HG03045 (cell line): ENCODE measurements around the gene CCDC69.
A peak's percentile ranks its signal among the peaks of the same experiment; 100 is the strongest.
"Not testable (repeated sequence)": the region's sequence is repeated elsewhere in the genome, so short reads cannot be mapped to it uniquely, and the experiment has no call there.

Source experiments
- ATAC-seq: cut with Tn5 transposase; IDR thresholded peaks from one replicate; pipeline ENCODE4 v1.9.1; 2021; ENCODE audit warnings: mild to moderate bottlenecking, moderate library complexity; ENCODE audit not compliant: unreplicated experiment

CCDC69 gene

GRCh38 chr5:151223447-151224264 is at the start of gene CCDC69:
TSS of gene CCDC69 (minus strand) at chr5:151224092. CDS start at chr5:151223970, 122 bp downstream.
- ATAC-seq = peak; percentile 81

GRCh38 chr5:151271336-151271735 is 47.4 kb upstream of the CCDC69 start:
- no peak for ATAC-seq

- ATAC-seq = peak; percentile 91
These were observed 46.7 kb upstream of the CCDC69 start for GRCh38 chr5:151270599-151270998.

DNA sequence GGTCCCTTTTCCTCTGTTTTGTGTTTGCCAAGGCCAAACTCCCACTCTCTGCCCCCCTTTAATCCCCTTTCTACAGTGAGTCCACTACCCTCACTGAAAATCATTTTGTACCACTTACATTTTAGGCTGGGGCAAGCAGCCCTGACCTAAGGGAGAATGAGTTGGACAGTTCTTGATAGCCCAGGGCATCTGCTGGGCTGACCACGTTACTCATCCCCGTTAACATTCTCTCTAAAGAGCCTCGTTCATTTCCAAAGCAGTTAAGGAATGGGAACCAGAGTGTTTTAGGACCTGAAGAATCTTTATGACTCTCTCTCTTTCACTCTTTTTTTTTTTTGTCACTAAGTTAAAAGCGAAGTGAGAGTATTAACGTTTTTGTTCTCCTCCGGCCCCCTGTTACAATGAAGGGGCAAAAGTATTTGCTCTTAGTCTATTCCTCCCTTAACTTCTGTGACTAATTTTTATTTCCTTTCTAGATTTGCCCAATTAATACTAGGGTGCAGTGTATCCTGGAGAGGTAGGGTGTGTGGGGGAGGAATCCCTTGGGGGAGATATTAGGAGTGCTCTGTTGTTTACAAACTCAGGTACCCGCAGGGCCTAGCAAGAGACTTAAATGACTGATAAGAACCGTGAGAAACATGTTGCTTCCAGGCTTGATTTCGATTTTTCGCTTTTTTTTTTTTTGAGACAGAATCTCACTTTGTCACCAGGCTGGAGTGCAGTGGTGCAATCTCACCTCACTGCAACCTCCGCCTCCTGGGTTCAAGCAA is 43.8 kb upstream of the CCDC69 start:
- no peak for ATAC-seq

DNA sequence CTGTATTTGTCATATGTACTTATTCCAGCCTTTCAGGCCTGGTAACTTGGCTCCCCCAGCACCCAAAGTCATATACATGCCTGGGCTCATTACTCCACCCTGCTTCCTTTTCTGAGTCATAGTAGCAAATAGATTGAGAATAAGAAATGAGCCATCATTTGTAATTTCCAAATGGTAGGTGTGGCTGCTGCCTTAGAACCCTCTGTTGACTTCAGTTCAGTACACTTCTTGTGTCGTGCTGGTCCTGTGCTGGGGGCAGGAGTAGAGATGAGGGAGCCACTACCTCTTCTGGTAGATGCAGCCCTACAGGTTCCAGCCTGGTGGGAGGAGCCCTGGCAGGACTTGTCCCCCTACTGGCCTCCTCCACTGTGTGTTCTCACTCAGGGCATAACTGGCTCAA is 40.2 kb upstream of the CCDC69 start:
- ATAC-seq = no peak

DNA sequence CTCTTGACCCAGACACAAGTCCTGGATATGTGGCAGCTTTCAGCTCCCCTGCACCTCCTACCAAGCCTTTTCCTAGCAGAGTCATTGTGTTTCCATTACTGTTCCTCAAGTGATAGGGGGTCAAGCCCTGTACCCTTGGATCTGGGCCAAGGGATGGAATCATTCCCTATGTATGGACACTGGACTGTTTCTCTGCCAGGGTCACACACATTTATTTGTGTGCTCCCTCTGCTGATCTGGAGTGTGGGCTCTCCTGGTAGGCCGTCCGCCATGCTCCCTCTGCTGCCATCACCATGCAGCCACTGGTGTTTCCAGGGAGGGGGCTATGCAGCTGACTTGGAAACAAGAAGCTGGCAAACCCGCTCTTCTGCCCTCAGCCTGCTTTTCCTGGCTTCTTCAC is 38.6 kb upstream of the CCDC69 start:
- no peak for ATAC-seq

- no peak for ATAC-seq
These were observed 36.0 kb upstream of the CCDC69 start for GRCh38 chr5:151259931-151260330.

- ATAC-seq = no peak
These were observed 34.9 kb upstream of the CCDC69 start for GRCh38 chr5:151258816-151259215.

GRCh38 chr5:151258201-151258611 is 34.3 kb upstream of the CCDC69 start:
- ATAC-seq = no peak

DNA sequence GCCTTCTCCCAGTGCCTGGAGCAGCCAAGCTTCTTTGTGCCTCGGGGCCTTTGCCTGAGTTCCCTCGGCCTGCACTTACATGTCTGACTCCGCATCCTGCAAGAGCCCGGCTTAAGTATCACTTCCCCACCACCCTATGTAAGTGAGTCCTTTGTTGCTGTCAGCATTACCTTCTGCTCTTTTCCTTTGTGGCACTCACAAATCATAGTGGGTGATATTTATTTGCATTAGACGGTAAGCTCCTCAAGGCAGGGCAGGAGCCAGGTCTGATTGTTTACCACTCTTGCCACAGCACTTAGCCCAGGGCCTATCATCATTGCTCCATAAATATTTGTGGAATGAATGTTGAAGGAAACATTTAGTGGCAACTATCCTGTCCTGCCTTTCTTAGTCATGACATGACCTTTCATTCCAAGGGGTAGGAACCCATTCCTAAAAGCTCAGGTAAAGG is 33.9 kb upstream of the CCDC69 start:
- ATAC-seq = peak; percentile 16

DNA sequence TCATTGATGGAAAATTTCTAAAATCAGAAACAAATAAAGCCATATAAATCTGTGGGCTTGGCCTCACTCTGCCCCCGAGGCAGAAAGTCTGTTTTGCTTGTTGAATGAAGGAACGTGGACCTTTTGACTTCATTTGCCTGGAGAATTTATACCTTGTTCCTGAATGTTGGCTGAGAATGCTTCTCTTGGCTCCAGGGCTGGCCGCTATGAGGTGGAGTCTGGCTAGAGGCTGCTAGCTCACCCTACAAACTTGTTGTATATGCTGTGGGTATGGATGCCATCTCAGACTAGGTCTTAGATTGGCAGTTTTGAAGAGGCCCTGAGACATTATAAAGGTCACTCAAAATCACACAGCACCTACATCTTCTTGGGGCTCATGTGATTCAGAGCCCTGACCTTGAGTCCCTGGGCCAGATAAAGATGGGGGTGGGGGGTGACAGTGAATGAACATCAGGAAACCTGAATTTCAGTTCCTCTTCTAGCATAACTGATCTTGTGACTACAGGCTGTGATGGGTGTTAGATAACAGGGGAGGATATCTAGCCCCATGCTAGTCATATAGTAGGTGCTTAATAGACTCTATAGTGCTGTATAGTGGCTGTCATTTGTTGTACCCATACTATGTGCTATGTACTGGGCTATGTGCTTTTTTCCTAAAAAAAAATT is 31.9 kb upstream of the CCDC69 start:
- ATAC-seq = peak; percentile 28

- ATAC-seq = not testable (repeated sequence)
These were observed 31.1 kb upstream of the CCDC69 start for GRCh38 chr5:151254990-151255389.

GRCh38 chr5:151254556-151254955 is 30.7 kb upstream of the CCDC69 start:
- no peak for ATAC-seq

GRCh38 chr5:151253605-151253950 is 29.7 kb upstream of the CCDC69 start:
- no peak for ATAC-seq

DNA sequence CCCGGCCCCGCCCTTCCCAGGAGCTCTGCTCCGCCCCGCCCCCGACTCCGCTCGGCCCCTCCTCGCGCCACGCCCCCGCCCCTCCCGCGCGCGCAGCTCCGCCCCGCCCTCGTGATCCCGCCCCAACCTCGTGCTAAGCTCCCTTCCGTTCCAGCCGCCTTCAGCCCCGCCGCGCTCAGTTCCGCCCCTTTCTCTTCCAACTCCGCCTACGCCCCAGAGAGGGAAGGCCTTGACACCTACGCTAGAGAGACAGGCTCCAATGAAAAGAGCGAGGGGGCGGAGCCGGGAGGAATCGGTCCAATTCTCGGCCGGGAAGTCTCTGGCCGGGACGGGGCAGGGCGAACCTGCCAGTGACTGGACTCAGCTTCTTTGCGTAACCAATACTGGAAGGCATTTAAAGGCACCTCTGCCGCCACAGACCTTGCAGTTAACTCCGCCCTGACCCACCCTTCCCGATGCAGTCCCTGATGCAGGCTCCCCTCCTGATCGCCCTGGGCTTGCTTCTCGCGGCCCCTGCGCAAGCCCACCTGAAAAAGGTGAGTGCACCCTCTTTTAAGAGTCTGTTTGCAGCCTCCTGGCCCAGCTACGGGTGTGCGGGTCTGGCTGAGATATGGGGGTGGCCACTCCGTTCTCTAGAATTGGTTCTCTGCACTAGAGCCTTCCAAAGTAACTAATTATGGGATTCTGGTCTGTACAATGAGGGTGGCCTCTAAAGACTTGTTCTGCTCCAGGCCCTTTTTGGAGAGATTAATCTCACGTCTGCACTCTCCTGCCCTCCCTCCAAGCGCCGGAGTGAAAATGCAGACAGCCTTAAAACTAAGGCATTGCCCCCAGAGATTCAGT is 29.1 kb upstream of the CCDC69 start, which contains the start of gene GM2A:
GM2A (plus strand) TSS at position 424 of the 843 bp plus-strand sequence; CDS start at position 456, 32 bp downstream.
- peak; percentile 87 for ATAC-seq

GRCh38 chr5:151251621-151252020 is 27.7 kb upstream of the CCDC69 start:
- no peak for ATAC-seq

DNA sequence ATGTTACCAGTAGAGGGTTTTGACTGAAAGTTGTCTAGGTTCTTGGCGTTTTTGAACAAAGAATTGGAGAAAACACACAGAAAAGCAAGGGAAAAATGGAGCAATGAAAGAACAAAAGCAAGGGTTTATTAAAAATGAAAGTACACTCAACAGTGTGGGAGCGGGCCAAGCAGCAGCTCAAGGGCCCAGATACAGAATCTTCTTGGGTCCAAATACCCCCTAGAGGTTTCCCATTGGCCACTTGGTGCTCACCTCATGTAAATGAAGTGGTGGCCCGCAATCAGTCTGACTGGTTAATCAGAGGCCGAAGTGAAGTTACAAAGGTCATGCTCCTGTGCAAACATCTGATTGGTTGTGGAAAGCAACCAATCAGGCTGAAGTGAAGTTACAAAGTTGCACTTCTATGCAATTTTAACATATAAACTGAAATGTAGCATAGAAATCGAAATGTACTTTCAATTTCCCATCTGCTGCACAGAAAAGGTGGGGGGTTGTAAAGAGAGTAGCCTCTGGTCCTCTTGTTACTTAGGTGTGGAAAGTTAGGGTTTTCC is 27.2 kb upstream of the CCDC69 start:
- ATAC-seq = no peak

DNA sequence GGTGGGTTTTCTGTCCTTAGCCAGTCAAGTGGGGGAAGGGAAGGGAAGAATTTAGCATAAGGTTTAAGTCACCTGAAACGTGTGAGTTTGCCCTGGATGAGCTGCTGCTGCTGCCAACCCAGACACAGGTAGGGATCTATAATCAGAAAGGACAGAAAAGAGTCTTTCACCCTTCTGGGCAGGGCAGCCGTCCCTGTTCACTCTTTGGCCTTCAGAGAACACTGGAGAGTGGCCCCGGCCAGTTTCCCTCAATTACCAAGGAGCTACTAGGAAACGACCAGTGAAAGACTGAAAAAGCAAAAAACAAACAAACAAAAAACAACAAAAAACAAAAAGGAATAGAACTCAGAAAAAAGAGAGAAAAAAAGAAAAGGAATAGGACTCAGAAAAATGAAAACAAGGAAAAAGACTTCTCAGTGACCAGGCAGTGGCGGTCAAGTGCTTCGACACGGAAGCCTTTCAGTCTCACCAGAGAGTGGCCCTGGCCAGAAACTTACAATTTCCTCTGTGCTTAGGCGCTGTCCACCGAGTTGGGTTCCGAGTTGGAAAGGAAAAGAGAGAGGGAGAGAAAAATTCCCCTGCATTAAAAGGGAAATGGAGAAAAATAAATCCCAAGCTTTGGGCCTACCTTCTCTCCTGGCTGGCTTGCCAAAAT is 26.6 kb upstream of the CCDC69 start:
- no peak for ATAC-seq

DNA sequence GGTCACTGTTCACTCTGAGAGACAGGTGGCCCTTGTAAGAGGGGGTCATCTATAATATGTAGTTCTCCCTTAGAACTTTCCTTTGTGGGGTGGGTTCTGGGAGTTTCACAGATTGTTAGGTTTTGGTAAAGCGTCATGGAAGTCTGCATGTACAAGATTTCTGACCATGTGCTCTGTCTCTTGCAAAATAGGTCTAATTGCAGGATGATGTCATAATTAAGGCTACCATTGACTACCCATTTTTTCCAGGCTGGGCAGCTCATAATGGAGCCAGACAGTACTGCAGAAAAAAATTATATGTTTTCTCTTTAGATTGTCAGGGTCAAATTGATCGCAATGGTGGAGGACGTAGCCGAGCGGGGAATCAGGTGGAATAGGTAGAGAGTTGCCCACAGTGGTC is 25.4 kb upstream of the CCDC69 start:
- no peak for ATAC-seq

- no peak for ATAC-seq
These were observed 24.8 kb upstream of the CCDC69 start for GRCh38 chr5:151248651-151249050.
